Type B pancreatic cell (in vitro differentiated cells): Measurements from ENCODE around the gene NSFL1C. TPM values are rescaled to one million over a fixed set of nuclear protein-coding genes. Genes with fewer than 3 reads are reported as not detected.

Experiments used
- DNase-seq: peaks from one replicate; pipeline ENCODE4 v3.0.0; 2021; ENCODE audit warnings: mixed read lengths; ENCODE audit not compliant: unreplicated experiment; ENCODE audit errors: extremely low spot score
- H3K27ac Mint-ChIP-seq: 2 replicates; pipeline ENCODE4 v1.8.0; 2021; ENCODE audit warnings: mild to moderate bottlenecking, mixed read lengths
- H3K27me3 Mint-ChIP-seq: 2 replicates; pipeline ENCODE4 v1.8.0; 2021; ENCODE audit warnings: mixed read lengths
- H3K36me3 Mint-ChIP-seq: 2 replicates; pipeline ENCODE4 v1.8.0; 2021; ENCODE audit warnings: mixed read lengths
- H3K4me1 Mint-ChIP-seq: one replicate; pipeline ENCODE4 v1.8.0; 2021; ENCODE audit warnings: mixed read lengths; ENCODE audit not compliant: unreplicated experiment
- H3K4me3 Mint-ChIP-seq: 2 replicates; pipeline ENCODE4 v1.8.0; 2021; ENCODE audit warnings: mild to moderate bottlenecking, mixed read lengths
- H3K9me3 Mint-ChIP-seq: 2 replicates; pipeline ENCODE4 v1.8.0; 2021; ENCODE audit warnings: mixed read lengths
- total RNA-seq: library from RNA; stranded (reverse); gene quantifications from 2 replicates; pipeline ENCODE4 v1.2.1, GENCODE V29; 2021; ENCODE audit warnings: low replicate concordance
- TF ChIP-seq, protein P1 (sequence below): fragments of 200-600 bp; sonication (generic); conservative IDR thresholded peaks from 2 replicates; pipeline ENCODE4 v1.5.0; 2021; ENCODE audit warnings: antibody characterized with exemption, mild to moderate bottlenecking

The NSFL1C gene
- total RNA-seq, 1 donor from 2014 or later = 81.0 TPM

DNA sequence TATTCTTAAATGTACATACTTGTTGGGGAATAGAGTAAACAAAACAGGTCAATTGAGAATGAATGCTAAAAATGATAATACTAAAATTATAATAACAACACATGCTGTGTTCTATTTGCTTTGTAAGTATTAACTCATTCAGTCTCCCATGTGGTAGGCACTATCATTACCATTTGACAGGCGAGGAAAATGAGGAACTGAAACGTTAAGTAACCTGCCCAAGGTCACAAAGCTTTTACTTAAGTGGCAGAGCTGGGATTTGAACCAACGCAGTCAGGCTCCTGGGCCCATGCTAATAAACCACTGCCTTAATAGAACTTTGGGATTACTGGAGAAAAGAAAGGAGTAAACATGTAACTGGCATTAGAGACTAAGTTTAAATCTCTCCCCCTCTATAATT, 3.8 kb downstream of the NSFL1C start:
- Mint-ChIP-seq H3K4me1 (peaks cover 18% of the 10 kb centered on the region), H3K4me3 (no peak overlapping the region), H3K36me3 (peaks cover 3% of the 10 kb centered on the region), H3K27ac (no peak overlapping the region), H3K27me3 (peaks cover 3% of the 10 kb centered on the region), H3K9me3 (no peaks in the 10 kb centered on the region)
- DNase-seq = no peak
- TF ChIP-seq, protein P1, sequence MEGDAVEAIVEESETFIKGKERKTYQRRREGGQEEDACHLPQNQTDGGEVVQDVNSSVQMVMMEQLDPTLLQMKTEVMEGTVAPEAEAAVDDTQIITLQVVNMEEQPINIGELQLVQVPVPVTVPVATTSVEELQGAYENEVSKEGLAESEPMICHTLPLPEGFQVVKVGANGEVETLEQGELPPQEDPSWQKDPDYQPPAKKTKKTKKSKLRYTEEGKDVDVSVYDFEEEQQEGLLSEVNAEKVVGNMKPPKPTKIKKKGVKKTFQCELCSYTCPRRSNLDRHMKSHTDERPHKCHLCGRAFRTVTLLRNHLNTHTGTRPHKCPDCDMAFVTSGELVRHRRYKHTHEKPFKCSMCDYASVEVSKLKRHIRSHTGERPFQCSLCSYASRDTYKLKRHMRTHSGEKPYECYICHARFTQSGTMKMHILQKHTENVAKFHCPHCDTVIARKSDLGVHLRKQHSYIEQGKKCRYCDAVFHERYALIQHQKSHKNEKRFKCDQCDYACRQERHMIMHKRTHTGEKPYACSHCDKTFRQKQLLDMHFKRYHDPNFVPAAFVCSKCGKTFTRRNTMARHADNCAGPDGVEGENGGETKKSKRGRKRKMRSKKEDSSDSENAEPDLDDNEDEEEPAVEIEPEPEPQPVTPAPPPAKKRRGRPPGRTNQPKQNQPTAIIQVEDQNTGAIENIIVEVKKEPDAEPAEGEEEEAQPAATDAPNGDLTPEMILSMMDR = no peak

DNA sequence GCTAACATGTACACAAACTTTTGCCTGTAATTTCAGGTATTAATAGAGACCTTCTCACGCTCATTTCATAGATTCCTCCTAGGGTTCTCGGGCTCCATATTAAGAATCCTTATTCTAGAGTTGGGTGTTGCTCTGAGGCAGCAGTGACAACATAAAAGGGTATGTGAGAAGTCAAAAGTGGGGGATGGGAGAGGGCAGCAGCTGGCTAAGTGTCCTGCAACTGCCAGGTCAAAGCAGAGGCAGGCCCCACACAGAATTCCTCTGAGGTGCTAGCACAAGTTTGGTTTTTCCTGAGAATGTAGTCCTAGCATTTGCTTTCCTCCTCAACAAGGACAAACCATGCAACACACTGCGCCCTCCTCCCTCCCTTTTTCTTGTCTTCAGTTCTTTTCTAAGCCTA, 4.6 kb downstream of the NSFL1C start:
- no peak overlapping the region for H3K4me3 Mint-ChIP-seq
- H3K4me1 Mint-ChIP-seq = peaks cover 13% of the 10 kb centered on the region
- H3K27me3 Mint-ChIP-seq = no peaks in the 10 kb centered on the region
- H3K9me3 Mint-ChIP-seq = no peaks in the 10 kb centered on the region
- H3K36me3 Mint-ChIP-seq = peaks cover 10% of the 10 kb centered on the region
- H3K27ac Mint-ChIP-seq = no peak overlapping the region
- TF ChIP-seq, protein P1 = no peak
- DNase-seq = no peak

DNA sequence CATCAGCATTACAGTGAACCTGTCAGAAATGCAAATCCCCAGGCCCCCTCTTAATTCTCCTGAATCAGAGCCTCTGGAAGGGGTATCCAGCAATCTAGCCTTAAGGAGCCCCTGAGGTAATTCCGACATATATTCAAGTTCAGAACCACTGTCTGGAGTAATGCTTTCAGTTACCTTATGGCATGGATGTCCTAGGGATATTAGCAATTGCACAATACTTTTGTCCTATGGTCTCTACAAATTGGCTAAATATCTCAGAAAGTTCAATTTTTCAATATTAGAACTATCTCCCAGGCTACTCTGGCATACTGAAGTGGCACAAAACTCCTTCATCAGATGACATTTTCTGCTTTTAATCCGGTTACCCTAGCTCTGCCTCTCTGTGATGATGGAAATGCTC, 6.4 kb downstream of the NSFL1C start:
- H3K36me3 Mint-ChIP-seq = peaks cover 10% of the 10 kb centered on the region
- H3K9me3 Mint-ChIP-seq = no peaks in the 10 kb centered on the region
- TF ChIP-seq, protein P1 = no peak

DNA sequence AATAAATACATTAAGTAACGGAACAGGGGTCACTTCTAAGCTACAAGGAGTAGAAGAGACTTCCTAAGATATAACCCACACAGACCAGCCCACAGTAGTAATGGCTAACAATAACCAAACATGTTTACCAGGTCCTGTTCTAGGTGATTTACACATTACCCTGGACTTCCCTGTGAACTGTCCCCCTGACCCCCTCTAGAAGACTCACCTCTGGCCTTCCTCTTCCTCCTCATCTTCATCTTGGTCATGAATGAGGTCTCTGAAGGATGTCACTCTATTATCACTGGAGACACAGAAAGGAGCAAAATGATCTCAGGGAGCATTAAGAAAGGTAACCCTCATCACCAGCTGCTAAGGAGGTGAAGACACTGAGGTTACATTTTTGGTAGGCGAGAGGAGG, 8.7 kb downstream of the NSFL1C start:
- no peaks in the 10 kb centered on the region for H3K27me3 Mint-ChIP-seq
- no peaks in the 10 kb centered on the region for H3K4me1 Mint-ChIP-seq
- H3K36me3 Mint-ChIP-seq = peaks cover 18% of the 10 kb centered on the region
- TF ChIP-seq, protein P1 = no peak
- no peak overlapping the region for H3K4me3 Mint-ChIP-seq
- no peak for DNase-seq
- no peaks in the 10 kb centered on the region for H3K9me3 Mint-ChIP-seq
- H3K27ac Mint-ChIP-seq = no peak overlapping the region

More for the DNA sequence above, 6.4 kb downstream of the NSFL1C start:
- H3K4me3 Mint-ChIP-seq = no peak overlapping the region
- H3K4me1 Mint-ChIP-seq = peaks cover 6% of the 10 kb centered on the region
- no peak overlapping the region for H3K27ac Mint-ChIP-seq
- no peak for DNase-seq
- H3K27me3 Mint-ChIP-seq = no peaks in the 10 kb centered on the region

DNA sequence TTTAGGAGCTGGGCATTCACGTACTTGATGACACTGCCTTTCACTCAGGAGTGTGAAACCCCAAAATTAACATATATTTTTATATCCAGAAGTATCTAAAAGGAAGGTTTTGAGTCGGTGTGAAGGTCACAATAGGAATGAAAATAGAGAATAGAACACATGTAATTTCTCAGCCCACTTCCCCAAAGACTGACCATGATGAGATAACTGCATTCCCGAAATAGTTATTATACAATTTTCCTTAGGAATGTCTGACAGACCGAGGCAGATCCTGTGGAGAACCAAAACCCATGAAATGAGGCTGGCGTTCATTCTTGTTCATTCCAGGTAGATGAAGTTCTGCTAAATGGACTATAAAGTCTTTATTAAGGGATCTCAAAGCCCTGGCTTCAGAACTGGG, 10.3 kb downstream of the NSFL1C start:
- DNase-seq = no peak
- no peaks in the 10 kb centered on the region for H3K4me1 Mint-ChIP-seq
- no peaks in the 10 kb centered on the region for H3K9me3 Mint-ChIP-seq
- H3K36me3 Mint-ChIP-seq = peaks cover 22% of the 10 kb centered on the region
- no peak overlapping the region for H3K27ac Mint-ChIP-seq
- H3K4me3 Mint-ChIP-seq = no peak overlapping the region
- no peaks in the 10 kb centered on the region for H3K27me3 Mint-ChIP-seq
- TF ChIP-seq, protein P1 = no peak

DNA sequence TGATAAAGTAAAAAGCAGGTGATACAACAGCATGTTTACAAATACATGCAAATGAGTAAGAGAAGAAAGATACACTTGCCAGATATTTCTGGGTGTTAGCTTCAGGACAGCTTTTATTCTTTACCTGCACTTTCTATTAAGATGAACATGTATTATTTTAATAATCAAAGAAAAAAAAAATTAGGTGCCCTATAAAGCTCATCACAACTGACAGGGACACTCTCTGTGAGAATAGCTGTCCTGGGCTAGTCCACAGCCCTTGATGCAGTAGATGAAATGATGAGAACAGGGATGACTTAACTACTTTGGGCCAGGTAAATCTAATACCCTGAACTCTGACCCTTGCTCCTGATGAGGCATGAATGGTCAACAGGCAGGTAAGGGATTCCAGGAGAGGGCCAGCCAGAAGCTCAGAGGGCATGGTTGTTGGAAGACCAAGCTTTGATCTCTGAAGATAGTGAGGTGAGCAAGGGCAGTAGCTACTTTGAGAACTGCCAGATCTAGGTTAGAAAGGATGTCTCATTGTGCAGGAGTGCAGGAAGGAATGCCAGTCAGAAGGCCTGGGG, 15.6 kb downstream of the NSFL1C start:
- Mint-ChIP-seq H3K4me1 (no peaks in the 10 kb centered on the region), H3K27ac (no peak overlapping the region), H3K27me3 (no peaks in the 10 kb centered on the region), H3K9me3 (no peaks in the 10 kb centered on the region), H3K4me3 (no peak overlapping the region), H3K36me3 (peaks cover 16% of the 10 kb centered on the region)
- no peak for DNase-seq
- TF ChIP-seq, protein P1 = no peak
